ENCODE measurements around the gene GIT2.
"Not testable (repeated sequence)": the region's sequence is repeated elsewhere in the genome, so short reads cannot be mapped to it uniquely, and the experiment has no call there.

GIT2 gene

GRCh38 chr12:109944561-109945359, 51.4 kb downstream of the GIT2 start:
- DNase-seq: no peak

GRCh38 chr12:109943811-109944210, 52.4 kb downstream of the GIT2 start:
- no peak for DNase-seq

- no peak for DNase-seq
Measured at GRCh38 chr12:109940339-109940923, 55.7 kb downstream of the GIT2 start.

- no peak for DNase-seq
Measured at GRCh38 chr12:109939504-109939903, 56.7 kb downstream of the GIT2 start.

- no peak for DNase-seq
Measured at GRCh38 chr12:109938947-109939346, 57.2 kb downstream of the GIT2 start.

- DNase-seq: no peak
Measured at GRCh38 chr12:109937371-109937770, 58.8 kb downstream of the GIT2 start.

GRCh38 chr12:109934026-109934425, 62.1 kb downstream of the GIT2 start:
- DNase-seq: no peak

GRCh38 chr12:109932878-109933503, 63.2 kb downstream of the GIT2 start:
- no peak for DNase-seq

GRCh38 chr12:109931143-109931542, 65.0 kb downstream of the GIT2 start:
- no peak for DNase-seq

- no peak for DNase-seq
Measured at GRCh38 chr12:109930028-109930800, 66.0 kb downstream of the GIT2 start.

- not testable (repeated sequence) for DNase-seq
Measured at GRCh38 chr12:109929326-109929725, 66.8 kb downstream of the GIT2 start.

- DNase-seq: no peak
Measured at GRCh38 chr12:109928058-109928656, 68.0 kb downstream of the GIT2 start.

GRCh38 chr12:109927622-109928021, 68.5 kb downstream of the GIT2 start:
- DNase-seq: peak; percentile 30

GRCh38 chr12:109926488-109927210, 69.5 kb downstream of the GIT2 start:
- DNase-seq: no peak

GRCh38 chr12:109926016-109926415, 70.2 kb downstream of the GIT2 start:
- DNase-seq: no peak

GRCh38 chr12:109925185-109925840, 70.9 kb downstream of the GIT2 start:
- DNase-seq: peak; percentile 10

- DNase-seq: no peak
Measured at GRCh38 chr12:109923481-109924245, 72.5 kb downstream of the GIT2 start.

- DNase-seq: no peak
Measured at GRCh38 chr12:109923038-109923437, 73.1 kb downstream of the GIT2 start.

GRCh38 chr12:109921982-109922381, 74.2 kb downstream of the GIT2 start:
- DNase-seq: no peak

- DNase-seq: no peak
Measured at GRCh38 chr12:109920261-109920780, 75.8 kb downstream of the GIT2 start.

GRCh38 chr12:109919456-109919855, 76.7 kb downstream of the GIT2 start:
- no peak for DNase-seq
